ENCODE data around the gene CNTNAP2.
A peak's percentile ranks its signal among the peaks of the same experiment; 100 is the strongest.
"Not testable (repeated sequence)": the region's sequence is repeated elsewhere in the genome, so short reads cannot be mapped to it uniquely, and the experiment has no call there.

Gene CNTNAP2

DNA sequence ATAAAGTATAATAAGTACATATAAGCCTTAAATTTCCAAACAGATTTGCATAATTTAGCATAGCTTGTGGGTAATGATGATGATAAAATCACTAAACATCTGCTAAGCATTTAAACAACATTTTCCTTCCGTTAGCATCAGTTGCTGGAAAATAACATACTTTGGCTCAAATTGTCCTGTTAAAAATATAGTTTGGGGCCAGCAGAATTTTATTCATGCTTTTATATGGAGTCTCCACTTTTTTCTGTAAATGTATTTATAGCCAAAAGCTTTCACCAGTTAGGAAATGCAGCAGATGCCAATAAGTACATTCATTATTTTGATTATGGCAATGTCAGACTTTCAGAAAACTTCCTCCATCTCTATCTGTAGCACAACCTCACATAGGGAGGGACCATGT, 107.2 kb downstream of the CNTNAP2 start:
- Histone ChIP-seq H3K27ac (ENCODE audit: low read length) (no peak overlapping the region), H3K4me1 (ENCODE audit: control insufficient read depth, low read depth, low read length) (peaks cover 9% of the 10 kb centered on the region), H3K9me3 (ENCODE audit: control insufficient read depth, low read depth, low read length) (no peaks in the 10 kb centered on the region), H3K36me3 (ENCODE audit: control insufficient read depth, low read depth, low read length) (no peaks in the 10 kb centered on the region), H3K27me3 (ENCODE audit: control insufficient read depth, insufficient read depth, low read length) (no peaks in the 10 kb centered on the region), H3K4me3 (ENCODE audit: low read length) (no peak overlapping the region), H3K9ac (ENCODE audit: low read length) (no peak overlapping the region)

DNA sequence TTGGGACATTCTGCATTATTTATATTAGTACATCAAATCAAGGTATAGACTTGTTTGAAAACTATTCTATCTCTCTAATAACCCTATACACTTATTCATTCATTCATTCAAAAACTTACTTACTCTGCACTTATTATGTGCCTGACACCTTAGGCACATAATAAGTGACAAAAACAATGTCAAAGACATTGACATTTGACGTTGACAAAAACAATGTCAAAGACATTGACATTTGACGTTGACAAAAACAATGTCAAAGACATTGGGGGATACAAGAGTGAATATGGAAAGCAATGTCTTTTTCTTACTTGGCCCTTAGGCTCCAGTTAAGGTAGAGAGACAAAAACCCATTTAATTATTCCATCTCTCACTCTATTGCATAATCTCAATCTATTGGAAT, 116.0 kb downstream of the CNTNAP2 start:
- H3K4me3 ChIP-seq (ENCODE audit: low read length) = no peak overlapping the region
- peaks cover 27% of the 10 kb centered on the region for H3K36me3 ChIP-seq (ENCODE audit: control insufficient read depth, low read depth, low read length)
- no peak overlapping the region for H3K27ac ChIP-seq (ENCODE audit: low read length)
- H3K9me3 ChIP-seq (ENCODE audit: control insufficient read depth, low read depth, low read length) = no peaks in the 10 kb centered on the region
- no peaks in the 10 kb centered on the region for H3K27me3 ChIP-seq (ENCODE audit: control insufficient read depth, insufficient read depth, low read length)
- H3K9ac ChIP-seq (ENCODE audit: low read length) = no peak overlapping the region
- peaks cover 6% of the 10 kb centered on the region for H3K4me1 ChIP-seq (ENCODE audit: control insufficient read depth, low read depth, low read length)

DNA sequence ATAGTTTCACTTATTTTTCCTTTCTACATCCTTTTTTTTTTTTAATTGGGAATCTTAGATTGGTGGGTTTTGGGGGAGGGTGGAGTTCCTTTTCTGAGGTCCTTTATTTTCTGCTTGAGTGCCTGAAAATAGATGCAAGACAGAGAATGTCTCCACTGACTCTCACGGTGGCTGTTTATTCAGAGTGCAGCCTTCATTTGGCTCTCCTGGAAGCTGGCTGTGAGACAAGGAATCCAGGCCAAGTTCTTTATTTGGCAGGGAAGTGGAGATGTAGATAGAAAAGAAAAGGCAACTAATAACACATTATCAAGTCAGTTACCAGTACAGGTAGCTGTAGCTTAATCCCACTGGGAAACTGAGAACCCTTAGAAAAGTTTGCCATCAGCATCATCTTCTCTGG, 118.6 kb downstream of the CNTNAP2 start:
- Histone ChIP-seq H3K4me3 (ENCODE audit: low read length) (no peak overlapping the region), H3K27ac (ENCODE audit: low read length) (no peak overlapping the region), H3K9me3 (ENCODE audit: control insufficient read depth, low read depth, low read length) (no peaks in the 10 kb centered on the region), H3K9ac (ENCODE audit: low read length) (no peak overlapping the region), H3K4me1 (ENCODE audit: control insufficient read depth, low read depth, low read length) (no peaks in the 10 kb centered on the region), H3K27me3 (ENCODE audit: control insufficient read depth, insufficient read depth, low read length) (no peaks in the 10 kb centered on the region), H3K36me3 (ENCODE audit: control insufficient read depth, low read depth, low read length) (peaks cover 31% of the 10 kb centered on the region)

DNA sequence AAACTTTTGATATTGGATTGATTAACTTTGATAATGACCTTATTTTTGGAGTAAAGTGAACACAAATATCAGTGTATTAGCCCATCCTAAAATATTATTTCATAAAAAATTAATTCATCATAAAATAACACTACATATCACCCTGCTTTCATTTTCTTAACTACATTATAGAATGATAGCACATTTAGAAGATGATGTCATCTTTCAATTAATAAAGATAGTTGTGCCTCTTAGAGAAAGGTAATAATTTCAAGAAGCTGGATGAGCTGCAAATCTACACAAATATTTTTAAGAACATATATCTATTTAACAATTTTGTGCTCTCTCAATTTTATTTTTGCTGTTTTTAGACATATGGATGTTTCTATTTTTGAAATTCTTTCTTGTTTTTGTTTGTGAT, 126.1 kb downstream of the CNTNAP2 start:
- Histone ChIP-seq H3K9ac (ENCODE audit: low read length) (no peak overlapping the region), H3K36me3 (ENCODE audit: control insufficient read depth, low read depth, low read length) (peaks cover 10% of the 10 kb centered on the region), H3K27ac (ENCODE audit: low read length) (no peak overlapping the region), H3K27me3 (ENCODE audit: control insufficient read depth, insufficient read depth, low read length) (no peaks in the 10 kb centered on the region), H3K9me3 (ENCODE audit: control insufficient read depth, low read depth, low read length) (no peaks in the 10 kb centered on the region), H3K4me1 (ENCODE audit: control insufficient read depth, low read depth, low read length) (no peaks in the 10 kb centered on the region), H3K4me3 (ENCODE audit: low read length) (no peak overlapping the region)

DNA sequence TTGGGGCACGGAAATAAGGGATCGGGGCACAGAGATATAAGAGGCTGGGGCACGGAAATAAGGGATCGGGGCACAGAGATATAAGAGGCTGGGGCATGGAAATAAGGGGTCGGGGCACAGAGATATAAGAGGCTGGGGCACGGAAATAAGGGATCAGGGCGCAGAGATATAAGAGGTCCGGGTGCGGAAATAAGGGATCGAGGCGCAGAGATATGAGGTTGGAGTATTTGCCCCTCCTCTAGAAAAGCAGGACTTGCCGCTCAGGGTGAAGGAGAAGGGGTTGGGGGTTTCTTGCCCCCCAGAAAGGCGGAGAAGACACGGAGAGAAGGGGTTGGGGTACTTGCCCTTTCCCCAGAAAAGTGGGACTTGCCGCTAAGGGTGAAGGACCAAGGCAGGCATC, 131.4 kb downstream of the CNTNAP2 start:
- H3K27ac ChIP-seq (ENCODE audit: low read length); H3K27me3 ChIP-seq (ENCODE audit: control insufficient read depth, insufficient read depth, low read length); H3K36me3 ChIP-seq (ENCODE audit: control insufficient read depth, low read depth, low read length); H3K9me3 ChIP-seq (ENCODE audit: control insufficient read depth, low read depth, low read length): not testable (repeated sequence)
- Histone ChIP-seq H3K4me1 (ENCODE audit: control insufficient read depth, low read depth, low read length) (peaks cover 18% of the 10 kb centered on the region), H3K9ac (ENCODE audit: low read length) (peak overlapping the region; percentile 66), H3K4me3 (ENCODE audit: low read length) (peak overlapping the region; percentile 63)

DNA sequence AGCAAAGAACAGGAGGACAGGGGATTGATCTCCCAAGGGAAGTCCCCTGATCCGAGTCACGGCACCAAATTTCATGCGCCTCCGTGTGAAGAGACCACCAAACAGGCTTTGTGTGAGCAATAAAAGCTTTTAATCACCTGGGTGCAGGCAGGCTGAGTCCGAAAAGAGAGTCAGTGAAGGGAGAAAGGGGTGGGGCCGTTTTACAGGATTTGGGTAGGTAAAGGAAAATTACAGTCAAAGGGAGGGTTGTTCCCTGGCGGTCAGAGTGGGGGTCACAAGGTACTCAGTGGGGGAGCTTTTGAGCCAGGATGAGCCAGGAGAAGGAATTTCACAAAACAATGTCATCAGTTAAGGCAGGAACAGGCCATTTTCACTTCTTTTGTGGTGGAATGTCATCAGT, 132.1 kb downstream of the CNTNAP2 start:
- not testable (repeated sequence) for H3K9me3 ChIP-seq (ENCODE audit: control insufficient read depth, low read depth, low read length); H3K27me3 ChIP-seq (ENCODE audit: control insufficient read depth, insufficient read depth, low read length); H3K36me3 ChIP-seq (ENCODE audit: control insufficient read depth, low read depth, low read length); H3K27ac ChIP-seq (ENCODE audit: low read length)
- peak overlapping the region; percentile 66 for H3K9ac ChIP-seq (ENCODE audit: low read length)
- H3K4me3 ChIP-seq (ENCODE audit: low read length) = peak overlapping the region; percentile 63
- peaks cover 18% of the 10 kb centered on the region for H3K4me1 ChIP-seq (ENCODE audit: control insufficient read depth, low read depth, low read length)

DNA sequence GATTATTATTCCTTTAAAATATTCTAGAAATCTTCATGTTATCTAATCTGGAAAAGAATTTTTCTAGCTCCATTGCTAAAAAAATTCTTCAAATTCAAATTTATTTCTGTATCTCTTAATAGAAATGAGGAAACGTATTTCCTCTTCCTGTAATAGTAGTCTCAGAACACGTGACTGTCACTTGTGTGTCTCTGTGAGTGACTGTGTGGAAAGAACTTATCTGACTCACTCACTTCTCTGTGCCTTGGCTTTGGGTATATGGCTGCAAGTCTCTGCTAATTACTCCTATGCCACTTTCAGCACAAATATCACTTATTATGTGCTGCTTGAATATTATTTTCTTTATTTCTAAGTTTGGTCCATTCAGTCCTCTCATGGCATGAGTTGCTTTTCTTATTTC, 132.7 kb downstream of the CNTNAP2 start:
- Histone ChIP-seq H3K4me1 (ENCODE audit: control insufficient read depth, low read depth, low read length) (peaks cover 18% of the 10 kb centered on the region), H3K27ac (ENCODE audit: low read length) (peak overlapping the region; percentile 53), H3K9ac (ENCODE audit: low read length) (no peak overlapping the region), H3K36me3 (ENCODE audit: control insufficient read depth, low read depth, low read length) (no peaks in the 10 kb centered on the region), H3K4me3 (ENCODE audit: low read length) (peak overlapping the region; percentile 63), H3K9me3 (ENCODE audit: control insufficient read depth, low read depth, low read length) (no peaks in the 10 kb centered on the region), H3K27me3 (ENCODE audit: control insufficient read depth, insufficient read depth, low read length) (no peaks in the 10 kb centered on the region)

DNA sequence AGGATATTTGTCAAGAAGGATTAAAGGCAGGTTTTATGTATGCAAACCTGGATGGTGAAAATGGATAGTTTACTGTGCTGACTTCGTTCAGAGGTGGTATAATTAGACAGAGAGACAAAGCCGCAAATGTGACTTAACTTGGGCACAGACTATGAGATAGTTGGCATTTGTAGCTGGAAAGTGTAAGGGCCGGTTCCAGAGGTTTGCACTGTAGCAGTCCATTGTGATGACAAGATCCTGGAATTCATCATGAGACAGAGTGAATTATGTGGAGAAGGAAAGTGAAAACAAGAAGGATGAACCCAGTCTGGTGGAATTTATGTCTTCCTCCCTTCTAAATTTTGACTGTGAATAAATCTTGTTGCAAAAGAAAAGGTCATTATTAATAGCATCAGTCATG, 139.0 kb downstream of the CNTNAP2 start:
- Histone ChIP-seq H3K4me1 (ENCODE audit: control insufficient read depth, low read depth, low read length) (peaks cover 9% of the 10 kb centered on the region), H3K36me3 (ENCODE audit: control insufficient read depth, low read depth, low read length) (no peaks in the 10 kb centered on the region), H3K9ac (ENCODE audit: low read length) (no peak overlapping the region), H3K9me3 (ENCODE audit: control insufficient read depth, low read depth, low read length) (no peaks in the 10 kb centered on the region), H3K27me3 (ENCODE audit: control insufficient read depth, insufficient read depth, low read length) (no peaks in the 10 kb centered on the region), H3K27ac (ENCODE audit: low read length) (no peak overlapping the region), H3K4me3 (ENCODE audit: low read length) (no peak overlapping the region)

DNA sequence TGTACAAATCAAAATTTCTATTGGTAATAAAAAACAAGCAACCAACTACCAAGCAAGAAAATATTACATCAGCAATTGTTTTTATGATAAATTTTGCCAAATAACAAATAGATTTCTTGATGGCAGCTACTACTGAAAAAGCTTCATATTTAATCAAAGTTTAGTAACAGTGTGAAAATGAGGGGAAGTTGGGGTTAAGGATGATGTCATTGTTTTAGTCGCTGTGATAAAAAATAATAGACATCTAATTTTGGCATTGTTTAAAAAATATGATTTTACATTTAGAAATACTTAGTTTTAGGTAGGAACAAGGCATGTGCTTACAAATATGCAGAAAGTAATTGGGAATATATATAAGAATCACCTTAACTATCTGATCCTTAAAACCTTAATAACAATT, 145.9 kb downstream of the CNTNAP2 start:
- Histone ChIP-seq H3K9ac (ENCODE audit: low read length) (no peak overlapping the region), H3K36me3 (ENCODE audit: control insufficient read depth, low read depth, low read length) (no peaks in the 10 kb centered on the region), H3K9me3 (ENCODE audit: control insufficient read depth, low read depth, low read length) (no peaks in the 10 kb centered on the region), H3K4me1 (ENCODE audit: control insufficient read depth, low read depth, low read length) (no peaks in the 10 kb centered on the region), H3K27ac (ENCODE audit: low read length) (no peak overlapping the region), H3K4me3 (ENCODE audit: low read length) (no peak overlapping the region), H3K27me3 (ENCODE audit: control insufficient read depth, insufficient read depth, low read length) (no peaks in the 10 kb centered on the region)

DNA sequence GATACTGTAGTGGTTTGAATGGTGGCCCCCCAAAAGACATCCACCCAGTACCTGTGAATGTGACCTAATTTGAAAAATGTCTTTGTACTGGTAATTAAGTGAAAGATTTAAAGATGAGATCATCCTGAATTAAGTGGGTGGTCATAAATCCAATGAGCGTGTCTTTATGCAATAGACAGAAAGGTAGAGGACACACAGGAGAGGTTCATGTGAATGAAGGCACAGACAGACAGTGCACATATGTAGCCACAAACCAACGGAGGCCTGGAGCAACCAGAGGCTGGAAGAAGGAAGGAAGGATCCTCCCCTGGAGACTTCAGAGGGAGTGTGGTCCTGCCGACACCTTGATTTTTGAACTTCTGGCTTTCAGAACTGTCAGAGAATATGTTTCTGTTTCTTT, 160.3 kb downstream of the CNTNAP2 start:
- Histone ChIP-seq H3K4me3 (ENCODE audit: low read length) (no peak overlapping the region), H3K27ac (ENCODE audit: low read length) (no peak overlapping the region)

DNA sequence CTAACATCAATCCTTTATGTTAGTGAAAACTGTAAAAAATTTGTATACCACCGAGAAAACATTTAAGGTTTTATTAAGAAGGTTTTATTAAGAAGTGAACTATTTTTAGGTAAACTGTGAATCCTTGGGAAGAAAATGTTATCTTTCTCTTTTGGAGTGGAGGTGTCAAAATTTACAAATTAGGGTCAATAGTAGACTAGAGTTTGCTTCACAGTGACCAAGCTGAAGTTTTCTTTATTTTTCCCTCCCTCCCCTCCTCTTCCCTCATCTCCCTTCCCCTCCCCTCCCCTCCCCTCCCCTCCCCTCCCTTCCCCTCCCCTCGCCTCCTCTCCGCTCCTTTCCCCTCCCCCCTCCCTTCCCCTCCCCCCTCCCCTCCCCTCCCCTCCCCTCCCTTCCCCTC, 168.8 kb downstream of the CNTNAP2 start:
- no peak overlapping the region for H3K9ac ChIP-seq (ENCODE audit: low read length)
- no peak overlapping the region for H3K4me3 ChIP-seq (ENCODE audit: low read length)
- H3K9me3 ChIP-seq (ENCODE audit: control insufficient read depth, low read depth, low read length) = no peaks in the 10 kb centered on the region
- no peaks in the 10 kb centered on the region for H3K36me3 ChIP-seq (ENCODE audit: control insufficient read depth, low read depth, low read length)
- no peaks in the 10 kb centered on the region for H3K27me3 ChIP-seq (ENCODE audit: control insufficient read depth, insufficient read depth, low read length)
- H3K4me1 ChIP-seq (ENCODE audit: control insufficient read depth, low read depth, low read length) = no peaks in the 10 kb centered on the region
- no peak overlapping the region for H3K27ac ChIP-seq (ENCODE audit: low read length)

More for the DNA sequence above, 160.3 kb downstream of the CNTNAP2 start:
- Histone ChIP-seq H3K4me1 (ENCODE audit: control insufficient read depth, low read depth, low read length) (no peaks in the 10 kb centered on the region), H3K9ac (ENCODE audit: low read length) (no peak overlapping the region), H3K36me3 (ENCODE audit: control insufficient read depth, low read depth, low read length) (no peaks in the 10 kb centered on the region), H3K9me3 (ENCODE audit: control insufficient read depth, low read depth, low read length) (no peaks in the 10 kb centered on the region), H3K27me3 (ENCODE audit: control insufficient read depth, insufficient read depth, low read length) (no peaks in the 10 kb centered on the region)

DNA sequence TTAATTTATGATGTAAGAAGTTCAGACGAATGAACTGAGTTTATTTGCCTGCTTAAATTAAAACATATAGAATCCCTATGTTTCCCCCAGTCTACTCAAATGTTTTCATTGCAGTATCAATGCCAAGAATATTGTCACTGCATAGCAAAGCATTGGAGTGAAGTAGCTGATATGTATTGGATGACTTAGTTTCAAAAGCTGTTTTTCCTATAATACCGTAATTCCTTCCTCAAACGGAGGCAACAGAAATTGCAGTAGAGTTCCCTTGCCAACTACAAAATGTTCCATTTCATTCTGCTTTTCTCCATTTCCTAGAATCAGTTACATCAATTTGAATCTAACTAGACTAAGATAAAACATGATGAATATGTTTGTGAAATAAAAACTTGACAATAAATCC, 174.1 kb downstream of the CNTNAP2 start:
- Histone ChIP-seq H3K36me3 (ENCODE audit: control insufficient read depth, low read depth, low read length) (no peaks in the 10 kb centered on the region), H3K4me1 (ENCODE audit: control insufficient read depth, low read depth, low read length) (no peaks in the 10 kb centered on the region), H3K9ac (ENCODE audit: low read length) (no peak overlapping the region), H3K27me3 (ENCODE audit: control insufficient read depth, insufficient read depth, low read length) (no peaks in the 10 kb centered on the region), H3K9me3 (ENCODE audit: control insufficient read depth, low read depth, low read length) (no peaks in the 10 kb centered on the region), H3K4me3 (ENCODE audit: low read length) (no peak overlapping the region), H3K27ac (ENCODE audit: low read length) (no peak overlapping the region)
